K562 (cell line): ENCODE measurements around the gene GARNL3. TPM values are rescaled to one million over a fixed set of nuclear protein-coding genes. Genes with fewer than 3 reads are reported as not detected.

Experiments used
- ATAC-seq: fragments of 200-7000 bp; cut with Tn5 transposase; 3 replicates; pipeline ENCODE4 v1.9.1; 2020; ENCODE audit warnings: moderate library complexity
- BruUV-seq: library from RNA; stranded (reverse); fragments of 400-500 nt; replicated peaks from 2 replicates; lab custom pipeline; 2021; lab: Mats Ljungman, UMichigan
- CTCF ChIA-PET: fragments of 300-600 bp; formaldehyde crosslinking; extraction: SDS; loops from one replicate; lab custom pipeline; 2021; ENCODE audit warnings: low intra/inter-chr PET ratio; lab: Yijun Ruan, JAX
- POLR2A ChIA-PET: fragments of 300-600, 350-650 bp; sonication (Branson Sonifier 250); formaldehyde crosslinking; extraction: SDS; loops from one replicate; lab custom pipeline; 2021; ENCODE audit warnings: antibody characterized with exemption, inconsistent platforms; lab: Yijun Ruan, JAX
- DNase-seq, 4 experiments: peaks; one replicate each; pipeline versions ENCODE4 v3.0.0 to v3.0.0-alpha.2; 2011 to 2018; ENCODE audit warnings: low spot score in 3 of 4, mixed read lengths in 3 of 4; ENCODE audit errors: extremely low read depth in 1 of 4
- FAIRE-seq: peaks from 2 replicates; lab custom pipeline; 2011; peaks lifted over from hg19 to GRCh38; lab: Jason Lieb, UNC
- H2AFZ ChIP-seq: 2 replicates; pipeline ENCODE4 v1.6.0; 2011; ENCODE audit warnings: low read depth, low read length, control low read depth, inconsistent platforms
- H3K27ac ChIP-seq: fragments of 200-600 bp; 3 replicates; pipeline ENCODE4 v1.8.0; 2011; ENCODE audit warnings: low read depth, mild to moderate bottlenecking, control low read depth, inconsistent platforms, low read length, moderate library complexity, mixed read lengths; ENCODE audit errors: extremely low read depth
- H3K27me3 ChIP-seq, 2 experiments: fragments of 300-600 bp in 1 of 2; 2 replicates in 1 of 2; 3 replicates in 1 of 2; pipeline versions ENCODE4 v1.6.0 to v1.8.0; 2011; ENCODE audit warnings: inconsistent platforms in 2 of 2, low read length in 2 of 2, mild to moderate bottlenecking in 1 of 2, mixed read lengths in 1 of 2, moderate library complexity in 1 of 2; ENCODE audit not compliant: control insufficient read depth in 2 of 2, insufficient read depth in 2 of 2
- H3K36me3 ChIP-seq: fragments of 300-600 bp; 3 replicates; pipeline ENCODE4 v1.8.0; 2011; ENCODE audit warnings: mild to moderate bottlenecking, low read length, inconsistent platforms; ENCODE audit not compliant: control insufficient read depth, insufficient read depth
- H3K4me1 ChIP-seq, 2 experiments: fragments of 200-600 bp in 1 of 2; replicated peaks in 1 of 2; 2 replicates in 1 of 2; 3 replicates in 1 of 2; pipeline versions ENCODE4 v1.5.1 to v1.8.0; 2011; ENCODE audit warnings: inconsistent platforms in 2 of 2, low read length in 2 of 2, mild to moderate bottlenecking in 1 of 2, mixed read lengths in 1 of 2, moderate library complexity in 1 of 2; ENCODE audit not compliant: control insufficient read depth in 2 of 2, insufficient read depth in 2 of 2
- H3K4me2 ChIP-seq: 2 replicates; pipeline ENCODE4 v1.6.1; 2011; ENCODE audit warnings: low read length, control low read depth, inconsistent platforms, mixed read lengths; ENCODE audit not compliant: insufficient read depth
- H3K4me3 ChIP-seq: fragments of 200-600 bp; sonication (generic), shearing (Covaris generic); 2 replicates; pipeline ENCODE4 v1.5.1; 2016; ENCODE audit warnings: control low read depth, inconsistent platforms
- H3K79me2 ChIP-seq: fragments of 200-600 bp; 3 replicates; pipeline ENCODE4 v1.8.0; 2011; ENCODE audit warnings: low read length, inconsistent platforms; ENCODE audit not compliant: control insufficient read depth, insufficient read depth
- H3K9ac ChIP-seq, 2 experiments: 2 replicates each; pipeline versions ENCODE4 v1.6.0 to v1.6.1; 2011; ENCODE audit warnings: low read depth in 2 of 2, low read length in 2 of 2, control low read depth in 1 of 2, inconsistent platforms in 1 of 2, mild to moderate bottlenecking in 1 of 2, mixed read lengths in 1 of 2; ENCODE audit not compliant: insufficient read depth in 1 of 2
- H3K9me1 ChIP-seq: one replicate; pipeline ENCODE4 v1.6.0; 2011; ENCODE audit warnings: inconsistent platforms, mild to moderate bottlenecking, low read length, moderate library complexity; ENCODE audit not compliant: control insufficient read depth, insufficient read depth
- H3K9me3 ChIP-seq: replicated peaks from 2 replicates; pipeline ENCODE4 v1.5.1; 2011; ENCODE audit warnings: low read depth, low read length, inconsistent platforms; ENCODE audit not compliant: control insufficient read depth, insufficient read depth
- H4K20me1 ChIP-seq: replicated peaks from 2 replicates; pipeline ENCODE4 v1.6.1; 2011; ENCODE audit warnings: low read length, inconsistent platforms, mixed read lengths; ENCODE audit not compliant: control insufficient read depth, insufficient read depth
- GTF2E2 ChIP-seq: fragments of 200-800 bp; sonication (Bioruptor generic); IDR thresholded peaks from 2 replicates; pipeline ENCODE4 v1.6.1; 2016; ENCODE audit warnings: missing genetic modification characterization, missing compliant biosample characterization
- WGBS: fragments of 100-300 bp; shearing (Covaris generic); methylation state at CpG from one replicate; pipeline ENCODE4 v1.1.6; 2016; ENCODE audit warnings: low coverage, mixed read lengths; ENCODE audit not compliant: insufficient coverage; ENCODE audit errors: missing lambda C conversion rate; 5-methylcytosine and 5-hydroxymethylcytosine counted together
- in situ Hi-C: fragments of 300-500 bp; cut with MboI; formaldehyde crosslinking; loops from 4 replicates; pipeline ENCODE4 v1.15.0; 2018; ENCODE audit warnings: inconsistent platforms, mixed read lengths
- intact Hi-C: fragments of 100-400 bp; cut with micrococcal nuclease; formaldehyde crosslinking; loops from 2 replicates; pipeline ENCODE4 v1.14.2; 2022
- polyA plus RNA-seq, 8 experiments: library from polyadenylated mRNA; depleted of rRNA in 4 of 8; stranded (reverse) in 5 of 8; unstranded in 3 of 8; fragments of >200 nt; fragmentation: Nextera tagmentation in 2 of 8; fragmentation: Illumina TruSeq in 1 of 8; extraction: Ambion mirVana in 2 of 8; extraction: Trizol in 1 of 8; gene quantifications; 2 replicates each; pipeline versions ENCODE4 v1.2.1 to v1.2.3, GENCODE V29; 2011 to 2014; ENCODE audit warnings: inconsistent platforms in 1 of 8, missing spikeins in 1 of 8
- total RNA-seq, 7 experiments: library from RNA; depleted of rRNA in 6 of 7; stranded (reverse); fragments of >200 nt in 6 of 7; fragmentation: Illumina TruSeq in 2 of 7; extraction: Trizol in 2 of 7; gene quantifications; 2 replicates each; pipeline versions ENCODE4 v1.2.1 to v1.2.3, GENCODE V29; 2011 to 2021; ENCODE audit warnings: low replicate concordance in 1 of 7
- TF ChIP-seq, protein P1 (sequence below): sonication (generic); formaldehyde crosslinking; IDR thresholded peaks from 2 replicates; pipeline ENCODE4 v1.8.0; 2022; ENCODE audit warnings: mild to moderate bottlenecking, missing genetic modification reagents

The GARNL3 gene
- total and polyA plus RNA-seq, 9 of the 15 experiments (the other 6 are each of a cell fraction or from before 2014, with no cell fraction given), result 0.35 to 2.7 (median 1.6) TPM

DNA sequence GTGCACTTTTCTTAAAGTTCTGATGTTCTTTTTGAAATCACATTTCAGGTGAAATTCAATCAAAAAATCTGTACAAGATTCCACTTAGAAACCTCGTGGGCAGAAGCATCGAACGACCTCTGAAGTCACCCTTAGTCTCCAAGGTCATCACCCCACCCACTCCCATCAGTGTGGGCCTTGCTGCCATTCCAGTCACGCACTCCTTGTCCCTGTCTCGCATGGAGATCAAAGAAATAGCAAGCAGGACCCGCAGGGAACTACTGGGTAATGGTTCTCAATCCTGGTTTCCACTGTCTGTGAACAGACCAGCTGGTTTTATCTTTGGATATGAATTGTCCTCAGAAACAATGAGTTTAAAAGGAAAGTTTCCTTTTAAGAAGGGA, 124.3 kb downstream of the GARNL3 start:
- no peaks in the 10 kb centered on the region for H3K9me3 ChIP-seq
- DNase-seq (no peak), ATAC-seq (no peak), FAIRE-seq (no peak)
- POLR2A ChIA-PET, result interaction anchor here (0.6 kb wide), 1 partner anchor 173 kb away, joined by 3 read pairs; no protein-coding TSS in a partner anchor
- no peak overlapping the region for H3K27ac ChIP-seq
- H3K4me3 ChIP-seq, result no peak overlapping the region
- H2AFZ ChIP-seq, result no peak overlapping the region
- CTCF ChIA-PET, result no interaction called here
- WGBS, result 5% methylated on average over 6 of the region's 6 CpGs
- H3K4me2 ChIP-seq, result no peak overlapping the region
- BruUV-seq, result no TSS peak
- H3K36me3 ChIP-seq, result no peaks in the 10 kb centered on the region
- no peaks in the 10 kb centered on the region for H3K79me2 ChIP-seq
- intact Hi-C loops (no loop called here), in situ Hi-C loops (no loop called here)
- peaks cover 4% of the 10 kb centered on the region; the same call in 1 of the 2 replicates for H4K20me1 ChIP-seq
- no peaks in the 10 kb centered on the region for H3K9me1 ChIP-seq
- H3K27me3 ChIP-seq, result peaks cover 21 to 33% of the 10 kb centered on the region in 2 experiments; a peak in 4 of 5 replicates
- TF ChIP-seq, protein P1, sequence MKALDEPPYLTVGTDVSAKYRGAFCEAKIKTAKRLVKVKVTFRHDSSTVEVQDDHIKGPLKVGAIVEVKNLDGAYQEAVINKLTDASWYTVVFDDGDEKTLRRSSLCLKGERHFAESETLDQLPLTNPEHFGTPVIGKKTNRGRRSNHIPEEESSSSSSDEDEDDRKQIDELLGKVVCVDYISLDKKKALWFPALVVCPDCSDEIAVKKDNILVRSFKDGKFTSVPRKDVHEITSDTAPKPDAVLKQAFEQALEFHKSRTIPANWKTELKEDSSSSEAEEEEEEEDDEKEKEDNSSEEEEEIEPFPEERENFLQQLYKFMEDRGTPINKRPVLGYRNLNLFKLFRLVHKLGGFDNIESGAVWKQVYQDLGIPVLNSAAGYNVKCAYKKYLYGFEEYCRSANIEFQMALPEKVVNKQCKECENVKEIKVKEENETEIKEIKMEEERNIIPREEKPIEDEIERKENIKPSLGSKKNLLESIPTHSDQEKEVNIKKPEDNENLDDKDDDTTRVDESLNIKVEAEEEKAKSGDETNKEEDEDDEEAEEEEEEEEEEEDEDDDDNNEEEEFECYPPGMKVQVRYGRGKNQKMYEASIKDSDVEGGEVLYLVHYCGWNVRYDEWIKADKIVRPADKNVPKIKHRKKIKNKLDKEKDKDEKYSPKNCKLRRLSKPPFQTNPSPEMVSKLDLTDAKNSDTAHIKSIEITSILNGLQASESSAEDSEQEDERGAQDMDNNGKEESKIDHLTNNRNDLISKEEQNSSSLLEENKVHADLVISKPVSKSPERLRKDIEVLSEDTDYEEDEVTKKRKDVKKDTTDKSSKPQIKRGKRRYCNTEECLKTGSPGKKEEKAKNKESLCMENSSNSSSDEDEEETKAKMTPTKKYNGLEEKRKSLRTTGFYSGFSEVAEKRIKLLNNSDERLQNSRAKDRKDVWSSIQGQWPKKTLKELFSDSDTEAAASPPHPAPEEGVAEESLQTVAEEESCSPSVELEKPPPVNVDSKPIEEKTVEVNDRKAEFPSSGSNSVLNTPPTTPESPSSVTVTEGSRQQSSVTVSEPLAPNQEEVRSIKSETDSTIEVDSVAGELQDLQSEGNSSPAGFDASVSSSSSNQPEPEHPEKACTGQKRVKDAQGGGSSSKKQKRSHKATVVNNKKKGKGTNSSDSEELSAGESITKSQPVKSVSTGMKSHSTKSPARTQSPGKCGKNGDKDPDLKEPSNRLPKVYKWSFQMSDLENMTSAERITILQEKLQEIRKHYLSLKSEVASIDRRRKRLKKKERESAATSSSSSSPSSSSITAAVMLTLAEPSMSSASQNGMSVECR, result no peak
- TF ChIP-seq GTF2E2 (tag), result 0 out of 2 replicates have a peak, but pooled peaks have one; percentile 33
- H3K4me1 ChIP-seq, result peaks cover 0 to 4% of the 10 kb centered on the region in 2 experiments; a peak in 1 of 5 replicates
- H3K9ac ChIP-seq, result no peak overlapping the region
